H7 (cell line): ENCODE results near the gene MARCHF2. TPM values are rescaled to one million over a fixed set of nuclear protein-coding genes. Genes with fewer than 3 reads are reported as not detected.

ENCODE experiments used
- DNase-seq: peaks from one replicate; pipeline ENCODE4 v3.0.0; 2012
- H3K27me3 ChIP-seq: 2 replicates; pipeline ENCODE4 v1.6.0; 2011; ENCODE audit warnings: mild to moderate bottlenecking, low read length; ENCODE audit not compliant: control insufficient read depth, insufficient read depth
- H3K36me3 ChIP-seq: replicated peaks from 2 replicates; pipeline ENCODE4 v1.5.1; 2011; ENCODE audit warnings: low read length; ENCODE audit not compliant: control insufficient read depth, insufficient read depth
- H3K4me3 ChIP-seq: 2 replicates; pipeline ENCODE4 v1.5.1; 2011; ENCODE audit warnings: low read depth, mild to moderate bottlenecking, control low read depth, low read length, moderate library complexity; ENCODE audit not compliant: insufficient read depth
- total RNA-seq: library from RNA; depleted of rRNA; stranded (reverse); fragments of >200 nt; shearing (Covaris generic); gene quantifications from 2 replicates; pipeline ENCODE4 v1.2.3, GENCODE V29; 2014

MARCHF2 gene
- total RNA-seq, 1 experiment from 2014 or later, result 47.8 TPM

DNA sequence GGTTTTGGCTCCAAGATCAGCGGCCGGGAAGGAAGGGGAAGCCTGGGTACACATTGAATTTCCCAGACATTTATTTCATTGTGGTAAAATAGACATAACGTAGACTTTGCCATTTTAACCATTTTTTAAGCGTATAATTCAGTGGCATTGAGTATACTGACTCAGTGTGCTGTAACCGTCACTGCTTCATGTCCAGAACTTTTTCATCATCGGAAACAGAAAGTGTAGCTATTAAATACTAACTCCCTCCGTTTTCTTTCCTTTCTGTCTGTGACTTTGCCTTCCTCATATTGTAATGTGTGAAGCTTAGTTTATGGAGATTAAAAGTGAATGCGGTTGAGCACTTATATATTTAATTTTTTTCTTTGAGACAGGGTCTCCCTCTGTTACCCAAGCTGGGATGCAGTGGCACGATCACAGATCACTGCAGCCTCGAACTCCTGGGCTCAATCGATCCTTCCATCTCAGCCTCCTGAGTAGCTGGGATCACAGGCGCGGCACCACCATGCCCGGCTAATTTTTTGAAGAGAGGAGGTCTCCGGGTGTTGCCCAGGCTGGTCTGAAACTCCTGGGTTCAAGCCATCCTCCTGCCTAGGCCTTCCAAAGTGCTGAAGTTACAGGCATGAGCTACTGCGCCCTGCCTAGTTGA, 33.1 kb downstream of the MARCHF2 start:
- peaks cover 6% of the 10 kb centered on the region for H3K36me3 ChIP-seq

DNA sequence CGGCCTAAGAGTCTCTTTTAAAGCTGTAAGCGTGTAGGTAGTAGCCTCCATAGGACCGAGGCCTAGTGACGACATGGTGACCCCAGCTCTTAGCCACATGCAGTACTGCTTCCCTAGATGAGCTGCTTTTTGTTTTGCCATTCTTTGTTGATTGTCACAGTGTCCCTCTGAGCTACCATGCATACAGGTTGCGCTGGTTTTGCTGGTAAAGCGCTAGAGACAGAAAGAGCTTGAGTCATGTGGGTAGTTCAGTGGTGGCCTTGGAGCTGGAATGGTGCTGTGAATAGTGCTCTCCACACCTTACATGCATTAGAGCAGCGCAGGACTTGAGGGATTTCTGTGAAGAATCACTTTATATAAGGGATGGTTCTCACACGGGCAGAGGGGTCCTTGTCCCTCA, 36.7 kb downstream of the MARCHF2 start:
- no peak for DNase-seq
- no peak overlapping the region for H3K4me3 ChIP-seq
- no peaks in the 10 kb centered on the region for H3K27me3 ChIP-seq
- H3K36me3 ChIP-seq, result peaks cover 11% of the 10 kb centered on the region

More for the DNA sequence above, 33.1 kb downstream of the MARCHF2 start:
- no peak for DNase-seq
- Histone ChIP-seq H3K4me3 (peak overlapping the region; percentile 100), H3K27me3 (no peaks in the 10 kb centered on the region)

DNA sequence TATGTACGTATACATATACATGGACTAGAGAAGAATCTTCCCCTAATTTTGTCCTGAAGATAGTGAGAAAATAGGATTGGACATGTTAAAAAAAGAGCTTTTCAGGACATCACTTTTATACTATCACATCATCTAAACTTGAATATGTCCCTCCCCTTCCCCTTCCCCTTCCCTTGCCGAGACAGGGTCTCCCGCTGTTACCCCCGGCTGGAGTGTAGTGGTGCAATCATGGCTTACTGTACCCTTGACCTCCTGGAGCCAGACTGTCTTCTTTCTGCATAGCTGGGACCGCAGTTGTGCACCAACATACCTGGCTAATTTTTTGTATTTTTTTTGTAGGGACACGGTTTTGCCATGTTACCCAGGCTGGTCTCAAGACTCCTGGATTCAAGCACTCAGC, 38.3 kb downstream of the MARCHF2 start:
- H3K4me3 ChIP-seq, result no peak overlapping the region
- no peak for DNase-seq
- peaks cover 11% of the 10 kb centered on the region for H3K36me3 ChIP-seq
- no peaks in the 10 kb centered on the region for H3K27me3 ChIP-seq

DNA sequence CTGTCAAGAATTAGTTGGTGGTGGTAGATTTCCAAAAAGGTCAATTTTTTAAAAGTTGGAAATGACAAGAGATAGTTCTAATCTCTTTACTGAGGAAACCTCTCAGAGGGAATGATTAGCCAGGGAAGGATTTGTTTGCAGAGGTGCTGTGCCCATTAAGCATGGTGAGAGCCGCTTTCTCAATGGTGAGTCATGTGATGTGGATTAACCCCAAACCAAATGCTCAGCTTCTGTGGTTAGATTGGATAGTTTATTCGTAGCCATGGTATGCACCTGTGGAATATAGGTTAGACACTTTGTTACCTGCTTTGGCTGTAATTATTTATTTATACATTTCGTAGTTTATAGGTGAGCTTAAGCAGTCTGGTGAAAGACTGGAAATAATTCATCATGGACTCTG, 38.8 kb downstream of the MARCHF2 start:
- no peak for DNase-seq
- Histone ChIP-seq H3K4me3 (no peak overlapping the region), H3K27me3 (no peaks in the 10 kb centered on the region), H3K36me3 (peaks cover 13% of the 10 kb centered on the region)

DNA sequence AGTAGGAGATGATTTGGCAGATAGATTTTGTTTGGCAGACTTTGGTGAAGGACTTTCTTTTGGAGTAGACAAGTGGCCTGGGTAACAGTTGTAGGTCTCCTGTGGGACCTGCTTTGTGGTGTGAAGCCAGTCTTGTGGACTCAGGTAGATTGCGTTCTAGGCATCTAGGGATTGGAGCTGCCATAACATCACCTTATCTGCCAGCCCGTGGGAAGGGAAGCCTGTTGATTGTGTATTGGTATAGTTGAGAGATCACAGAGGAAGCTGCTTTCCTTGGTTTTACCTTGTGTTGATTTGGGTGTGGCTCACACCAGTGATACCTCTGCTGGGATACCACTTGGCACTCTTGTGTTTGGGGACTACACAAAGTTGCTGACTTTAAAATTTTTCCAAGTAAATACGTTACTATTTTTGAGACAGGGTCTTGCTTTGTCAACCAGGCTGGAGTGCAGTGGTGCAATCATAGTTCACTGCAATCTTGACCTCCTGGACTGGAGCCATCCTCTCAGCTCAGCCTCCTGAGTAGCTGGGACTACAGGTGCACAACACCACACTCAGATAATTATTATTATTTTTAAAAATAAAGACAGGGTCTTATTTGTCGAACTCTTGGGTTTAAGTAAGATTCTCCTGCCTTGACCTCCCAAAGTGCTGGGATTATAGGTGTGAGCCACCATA, 39.5 kb downstream of the MARCHF2 start:
- Histone ChIP-seq H3K36me3 (peaks cover 15% of the 10 kb centered on the region), H3K4me3 (no peak overlapping the region)
- no peak for DNase-seq

DNA sequence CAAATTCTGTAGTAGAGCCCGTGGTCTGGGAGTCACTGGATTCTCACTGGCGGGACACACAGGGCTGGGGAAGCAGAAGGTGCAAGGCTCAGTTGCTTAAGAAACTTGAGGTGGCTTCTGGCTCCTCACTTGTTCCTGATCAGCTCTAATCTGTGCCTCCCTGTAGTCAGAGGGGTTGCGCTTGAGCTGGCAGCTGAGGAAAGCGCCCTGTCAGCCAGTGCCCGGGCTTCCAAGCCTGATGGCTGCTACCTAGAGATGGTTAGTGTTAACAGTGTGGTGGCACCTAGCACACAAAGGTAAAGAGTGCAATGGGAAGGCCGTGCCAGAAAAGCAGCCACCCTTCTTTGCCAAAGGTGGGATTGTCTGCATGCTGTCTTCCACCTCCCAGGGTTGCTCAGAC, 40.5 kb downstream of the MARCHF2 start:
- H3K4me3 ChIP-seq, result no peak overlapping the region
- no peaks in the 10 kb centered on the region for H3K27me3 ChIP-seq
- DNase-seq, result no peak
- peaks cover 17% of the 10 kb centered on the region for H3K36me3 ChIP-seq

More for the DNA sequence above, 39.5 kb downstream of the MARCHF2 start:
- H3K27me3 ChIP-seq, result no peaks in the 10 kb centered on the region

DNA sequence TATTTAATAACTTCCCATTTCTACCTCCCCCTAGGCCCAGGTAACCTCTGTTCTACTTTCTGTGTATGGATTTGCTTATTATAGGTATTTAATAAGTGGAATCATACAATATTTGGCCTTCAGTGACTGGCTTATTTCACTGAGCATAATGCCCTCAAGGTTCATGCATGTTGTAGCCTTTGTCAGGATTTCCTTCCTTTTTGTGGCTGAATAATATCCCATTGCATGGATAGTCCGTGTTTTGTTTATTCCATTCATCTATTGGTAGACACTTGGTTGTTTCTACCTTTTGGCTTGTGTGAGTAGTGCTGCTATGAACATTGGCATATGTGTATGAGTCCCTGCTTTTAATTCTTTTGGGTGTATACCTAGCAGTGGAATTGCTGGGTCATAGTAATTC, 41.1 kb downstream of the MARCHF2 start:
- peaks cover 17% of the 10 kb centered on the region for H3K36me3 ChIP-seq
- H3K27me3 ChIP-seq, result no peaks in the 10 kb centered on the region
- no peak overlapping the region for H3K4me3 ChIP-seq
- DNase-seq, result no peak

DNA sequence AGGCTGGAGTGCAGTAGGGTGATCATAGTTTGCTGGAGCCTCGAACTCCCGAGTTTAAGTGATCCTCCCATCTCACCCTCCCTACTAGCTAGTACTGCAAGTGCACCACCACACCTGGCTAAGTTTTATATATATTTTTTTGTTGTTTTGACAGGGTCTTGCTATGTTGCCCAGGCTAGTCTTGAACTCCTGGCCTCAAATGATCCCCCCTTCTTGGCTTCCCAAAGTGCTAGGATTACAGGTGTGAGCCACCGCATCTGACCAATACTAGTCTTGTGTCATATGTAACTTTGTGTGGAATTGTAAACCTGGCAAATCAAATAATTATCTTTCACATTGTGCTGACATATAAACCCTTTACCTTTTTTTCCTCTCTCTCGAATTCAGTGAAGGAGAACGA, 41.9 kb downstream of the MARCHF2 start:
- Histone ChIP-seq H3K27me3 (no peaks in the 10 kb centered on the region), H3K36me3 (peaks cover 17% of the 10 kb centered on the region), H3K4me3 (no peak overlapping the region)
- no peak for DNase-seq

DNA sequence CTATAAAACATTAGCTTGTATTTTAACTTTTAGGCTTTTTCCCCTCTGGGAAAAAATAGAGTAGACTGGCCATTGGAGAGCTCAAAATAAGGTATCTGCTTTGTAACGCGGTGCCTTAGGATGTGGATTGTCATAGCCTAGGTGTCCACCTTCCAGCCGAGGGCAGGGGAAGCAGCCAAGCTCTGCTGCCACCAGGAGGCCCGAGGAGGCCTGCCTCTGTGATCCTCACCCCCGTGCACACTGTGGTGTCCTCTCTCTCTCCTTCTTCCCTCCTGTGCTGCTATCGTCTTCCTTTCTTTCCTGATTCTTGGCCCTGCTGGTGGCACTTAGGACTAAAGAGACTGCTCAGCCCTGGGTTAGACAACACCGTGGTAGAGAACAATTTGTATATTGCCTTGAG, 43.0 kb downstream of the MARCHF2 start:
- peaks cover 17% of the 10 kb centered on the region for H3K36me3 ChIP-seq
- H3K27me3 ChIP-seq, result no peaks in the 10 kb centered on the region
- H3K4me3 ChIP-seq, result no peak overlapping the region
- DNase-seq, result peak; percentile 69

DNA sequence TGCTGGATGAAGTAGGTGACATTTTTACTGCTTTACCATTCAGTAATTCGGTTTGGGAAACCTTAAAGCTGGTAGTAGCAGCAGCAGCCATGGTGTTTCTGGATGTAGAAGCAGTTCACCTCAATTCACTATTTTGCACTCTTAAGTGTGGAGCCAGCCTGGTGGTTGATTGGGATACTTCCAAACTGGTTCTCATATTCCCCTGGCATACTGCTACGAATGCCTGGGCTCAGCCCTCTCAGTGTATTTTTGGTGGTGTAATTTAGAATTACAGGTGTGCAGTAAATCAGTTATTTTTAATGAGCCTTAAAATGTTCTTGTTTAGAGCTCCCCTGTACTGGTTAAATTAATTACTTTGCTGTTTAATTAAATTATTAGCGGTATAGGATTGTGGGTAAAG, 44.1 kb downstream of the MARCHF2 start:
- DNase-seq, result no peak
- Histone ChIP-seq H3K27me3 (no peaks in the 10 kb centered on the region), H3K36me3 (peaks cover 14% of the 10 kb centered on the region), H3K4me3 (no peak overlapping the region)

DNA sequence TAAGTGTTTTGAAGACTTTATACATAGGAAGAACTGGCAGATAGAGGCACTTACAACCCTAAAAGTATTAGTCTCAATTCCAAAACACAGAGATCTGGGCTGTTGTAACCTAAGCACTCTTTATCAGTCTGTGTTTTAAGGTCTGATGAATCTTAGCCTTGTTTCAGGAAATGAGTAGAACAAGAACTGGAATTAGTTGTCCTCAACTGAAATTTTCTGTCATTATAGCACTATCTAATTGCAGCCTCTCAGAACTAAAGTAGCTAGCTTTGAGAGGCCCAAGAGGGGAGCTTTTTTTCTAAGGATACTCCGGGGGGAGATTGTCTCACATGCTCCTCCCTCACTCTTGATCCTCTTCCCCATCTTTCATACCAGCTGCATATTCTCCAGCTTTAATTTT, 44.7 kb downstream of the MARCHF2 start:
- Histone ChIP-seq H3K36me3 (peaks cover 12% of the 10 kb centered on the region), H3K4me3 (no peak overlapping the region), H3K27me3 (no peaks in the 10 kb centered on the region)
- DNase-seq, result no peak

DNA sequence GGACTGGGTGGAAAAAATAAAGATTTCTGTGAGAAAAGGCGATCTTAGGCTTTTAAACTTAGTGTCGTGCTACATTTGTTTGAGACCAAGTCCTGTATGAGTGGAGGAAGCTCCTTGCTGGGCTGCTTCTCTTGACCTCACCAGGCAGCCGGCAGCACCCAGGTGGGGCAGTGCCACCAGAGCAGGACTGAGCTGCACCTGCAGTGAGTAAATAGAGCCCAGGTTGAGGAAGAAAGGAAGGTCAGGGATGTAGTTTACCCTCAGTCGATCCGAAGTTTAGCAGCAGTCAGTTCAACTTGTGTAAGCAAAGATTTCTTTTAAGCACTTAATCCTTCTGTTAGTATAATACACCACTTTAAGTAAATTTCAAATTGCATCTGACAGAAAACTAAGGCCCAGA, 45.3 kb downstream of the MARCHF2 start:
- Histone ChIP-seq H3K4me3 (no peak overlapping the region), H3K36me3 (peaks cover 17% of the 10 kb centered on the region)
- no peak for DNase-seq

DNA sequence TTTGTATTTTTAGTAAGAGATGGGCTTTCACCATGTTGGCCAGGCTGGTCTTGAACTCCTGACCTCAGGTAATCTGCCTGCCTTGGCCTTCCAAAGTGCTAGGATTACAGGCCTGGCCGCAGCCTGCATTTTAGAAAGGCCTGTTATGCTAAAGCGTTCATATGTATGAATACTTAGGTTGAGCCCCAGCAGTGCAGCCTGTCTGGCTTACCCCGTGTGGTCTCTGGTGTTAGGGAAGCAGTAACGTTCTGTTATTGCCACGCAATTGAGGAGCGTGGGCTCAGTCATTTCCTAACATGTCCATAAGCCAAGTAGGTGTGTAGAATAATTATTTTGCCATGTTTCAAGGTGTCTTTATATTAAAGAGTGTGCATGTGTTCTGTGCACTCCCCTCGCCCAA, 46.0 kb downstream of the MARCHF2 start:
- Histone ChIP-seq H3K27me3 (no peaks in the 10 kb centered on the region), H3K36me3 (peaks cover 23% of the 10 kb centered on the region), H3K4me3 (no peak overlapping the region)
- DNase-seq, result no peak

More for the DNA sequence above, 45.3 kb downstream of the MARCHF2 start:
- no peaks in the 10 kb centered on the region for H3K27me3 ChIP-seq

DNA sequence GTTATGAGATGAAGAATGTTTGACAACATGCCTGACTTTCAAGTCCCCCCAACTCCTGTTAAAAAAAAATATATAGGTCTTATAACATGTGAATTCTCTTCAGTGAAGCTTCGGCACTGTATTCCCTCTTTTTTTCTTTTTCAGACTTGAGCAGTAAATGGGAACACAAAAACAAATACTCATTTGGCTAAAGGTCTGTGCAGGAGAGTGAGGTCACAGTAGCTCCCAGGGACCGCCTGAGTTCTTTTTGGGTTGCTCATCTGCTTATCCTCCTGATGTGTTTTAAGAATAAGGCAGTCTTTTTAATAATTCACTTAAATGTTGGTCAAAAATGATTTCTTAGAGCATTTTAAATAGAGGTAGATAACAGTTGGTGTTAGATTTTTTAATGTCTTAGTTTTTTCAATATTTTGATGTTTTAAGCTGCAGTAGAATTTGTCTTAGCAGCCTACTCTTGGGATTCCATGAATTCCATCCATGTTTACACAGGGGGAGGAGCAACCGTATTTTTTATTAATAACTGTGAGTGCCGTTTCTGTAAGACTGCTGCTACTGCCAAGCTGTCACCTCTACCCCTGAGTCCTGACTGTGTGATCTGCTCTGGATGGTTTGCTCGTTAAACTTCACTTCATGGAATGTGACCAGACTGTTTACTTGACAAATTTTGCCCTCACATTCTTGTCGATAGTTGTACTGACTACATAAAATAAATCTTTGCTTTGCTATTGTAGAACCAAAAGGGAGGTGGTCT, 46.6 kb downstream of the MARCHF2 start:
- DNase-seq, result no peak
- no peak overlapping the region for H3K4me3 ChIP-seq
- H3K27me3 ChIP-seq, result no peaks in the 10 kb centered on the region
- H3K36me3 ChIP-seq, result peaks cover 26% of the 10 kb centered on the region
